Vagina (tissue), 2 donors: ENCODE data around the gene SPRR1A. TPM values are rescaled to one million over a fixed set of nuclear protein-coding genes. Genes with fewer than 3 reads are reported as not detected.

Experiments
- DNase-seq, 2 donors: peaks; one replicate each; pipeline ENCODE4 v3.0.0-alpha.2; 2017; ENCODE audit errors: extremely low spot score in 2 of 2
- H3K27ac ChIP-seq: fragments of 200-600 bp; sonication (generic); one replicate; pipeline ENCODE4 v1.5.1; 2019
- H3K27me3 ChIP-seq: fragments of 200-600 bp; sonication (generic); one replicate; pipeline ENCODE4 v1.5.1; 2019
- H3K36me3 ChIP-seq, 2 donors: fragments of 200-600 bp; sonication (generic); one replicate each; pipeline ENCODE4 v1.5.1; 2017 to 2019
- H3K4me1 ChIP-seq: fragments of 200-600 bp; sonication (generic); one replicate; pipeline ENCODE4 v1.5.1; 2019
- H3K4me3 ChIP-seq, 2 donors: fragments of 200-600 bp; sonication (generic); 1 replicate in 1 of 2; 2 replicates in 1 of 2; pipeline ENCODE4 v1.5.1; 2016 to 2019
- H3K9me3 ChIP-seq: fragments of 200-600 bp; sonication (generic); one replicate; pipeline ENCODE4 v1.5.1; 2019
- CTCF ChIP-seq, 3 experiments: fragments of 450-650 bp in 2 of 3; fragments of 200-600 bp in 1 of 3; sonication (generic) in 1 of 3; IDR thresholded peaks; one replicate each; pipeline ENCODE4 v1.5.1; 2017 to 2019; ENCODE audit warnings: antibody characterized with exemption in 3 of 3, mild to moderate bottlenecking in 2 of 3, moderate library complexity in 2 of 3
- POLR2A ChIP-seq, 2 donors: fragments of 450-650 bp; IDR thresholded peaks; one replicate each; pipeline ENCODE4 v1.6.1; 2017; ENCODE audit warnings: antibody characterized with exemption in 2 of 2, mild to moderate bottlenecking in 2 of 2, moderate library complexity in 2 of 2
- POLR2AphosphoS5 ChIP-seq, 2 donors: sonication (generic); formaldehyde crosslinking; IDR thresholded peaks; one replicate each; pipeline ENCODE4 v1.9.0; 2017; ENCODE audit warnings: antibody characterized with exemption in 2 of 2, mild to moderate bottlenecking in 2 of 2, low read depth in 1 of 2; ENCODE audit not compliant: insufficient read depth in 1 of 2
- intact Hi-C: fragments of 100-400 bp; cut with DNase I; formaldehyde crosslinking; loops from one replicate; pipeline ENCODE4 v1.15.1; 2023
- total RNA-seq: library from RNA; depleted of rRNA; stranded (reverse); fragments of >200 nt; gene quantifications from one replicate; pipeline ENCODE4 v1.2.3, GENCODE V29; 2016

SPRR1A gene
- 109 TPM for total RNA-seq

- Histone ChIP-seq H3K4me3 (peak within 1 kb of the TSS in 1 of 2 donors; percentile 15), H3K27ac (no peak within 1 kb of the TSS), H3K36me3 (no peaks in the 10 kb centered on the region), H3K4me1 (no peaks in the 10 kb centered on the region), H3K27me3 (no peaks in the 10 kb centered on the region), H3K9me3 (no peaks in the 10 kb centered on the region)
- no peak for TF ChIP-seq CTCF (IDR thresholded peaks at IDR 0.05)
- peak in 1 of 2 donors; percentile 19 for TF ChIP-seq POLR2AphosphoS5 (IDR thresholded peaks at IDR 0.05; ENCODE audit: insufficient read depth in 1 of 2, low read depth in 1 of 2)
- DNase-seq: peak in 1 of 2 donors; percentile 44
- intact Hi-C loops: no loop called here
These were observed at the start of gene SPRR1A for GRCh38 chr1:152983743-152984142. Gene SPRR1A, plus strand, starts transcription at chr1:152984081. Its CDS starts 1,150 bp downstream, at chr1:152985231.

- H3K27me3 ChIP-seq: no peaks in the 10 kb centered on the region
- DNase-seq: peak in 1 of 2 donors; percentile 42
- no peak overlapping the region for H3K4me3 ChIP-seq
- H3K36me3 ChIP-seq: no peaks in the 10 kb centered on the region
- H3K4me1 ChIP-seq: no peaks in the 10 kb centered on the region
- H3K27ac ChIP-seq: no peak overlapping the region
- TF ChIP-seq POLR2A (IDR thresholded peaks at IDR 0.05) (no peak), CTCF (IDR thresholded peaks at IDR 0.05) (no peak), POLR2AphosphoS5 (IDR thresholded peaks at IDR 0.05; ENCODE audit: insufficient read depth in 1 of 2, low read depth in 1 of 2) (no peak)
- intact Hi-C loops: no loop called here
- no peaks in the 10 kb centered on the region for H3K9me3 ChIP-seq
These were observed 43.3 kb upstream of the SPRR1A start for GRCh38 chr1:152940614-152941013.

GRCh38 chr1:152941037-152941711 lies 42.7 kb upstream of the SPRR1A start:
- H3K27ac ChIP-seq: no peak overlapping the region
- no peaks in the 10 kb centered on the region for H3K36me3 ChIP-seq
- H3K4me3 ChIP-seq: no peak overlapping the region
- no peaks in the 10 kb centered on the region for H3K27me3 ChIP-seq
- intact Hi-C loops: no loop called here
- TF ChIP-seq CTCF (IDR thresholded peaks at IDR 0.05) (no peak), POLR2AphosphoS5 (IDR thresholded peaks at IDR 0.05; ENCODE audit: insufficient read depth in 1 of 2, low read depth in 1 of 2) (peak in 1 of 2 donors; percentile 52)
- peak in 1 of 2 donors; percentile 79 for DNase-seq
- no peaks in the 10 kb centered on the region for H3K9me3 ChIP-seq
- H3K4me1 ChIP-seq: no peaks in the 10 kb centered on the region

- Histone ChIP-seq H3K4me3 (no peak overlapping the region), H3K36me3 (no peaks in the 10 kb centered on the region), H3K27ac (no peak overlapping the region), H3K27me3 (no peaks in the 10 kb centered on the region), H3K9me3 (no peaks in the 10 kb centered on the region), H3K4me1 (no peaks in the 10 kb centered on the region)
- intact Hi-C loops: no loop called here
- TF ChIP-seq POLR2A (IDR thresholded peaks at IDR 0.05) (no peak), CTCF (IDR thresholded peaks at IDR 0.05) (no peak), POLR2AphosphoS5 (IDR thresholded peaks at IDR 0.05; ENCODE audit: insufficient read depth in 1 of 2, low read depth in 1 of 2) (no peak)
- DNase-seq: peak in 1 of 2 donors; percentile 72
These were observed 41.7 kb upstream of the SPRR1A start for GRCh38 chr1:152942161-152942560.

GRCh38 chr1:152946248-152946647 lies 37.6 kb upstream of the SPRR1A start:
- TF ChIP-seq POLR2A (IDR thresholded peaks at IDR 0.05) (no peak), POLR2AphosphoS5 (IDR thresholded peaks at IDR 0.05; ENCODE audit: insufficient read depth in 1 of 2, low read depth in 1 of 2) (no peak), CTCF (IDR thresholded peaks at IDR 0.05) (no peak)
- H3K9me3 ChIP-seq: no peaks in the 10 kb centered on the region
- H3K27ac ChIP-seq: no peak overlapping the region
- H3K27me3 ChIP-seq: no peaks in the 10 kb centered on the region
- H3K4me1 ChIP-seq: no peaks in the 10 kb centered on the region
- no peak overlapping the region for H3K4me3 ChIP-seq
- H3K36me3 ChIP-seq: no peaks in the 10 kb centered on the region
- peak; percentile 37 to 52 for DNase-seq
- intact Hi-C loops: no loop called here
